ENCODE data around the gene SLC2A4. TPM values are rescaled to one million over a fixed set of nuclear protein-coding genes. Genes with fewer than 3 reads are reported as not detected.
"Not testable (repeated sequence)": the region's sequence is repeated elsewhere in the genome, so short reads cannot be mapped to it uniquely, and the experiment has no call there.

Gene SLC2A4
- total RNA-seq, 1 donor from 2014 or later, result 3.2 TPM

DNA sequence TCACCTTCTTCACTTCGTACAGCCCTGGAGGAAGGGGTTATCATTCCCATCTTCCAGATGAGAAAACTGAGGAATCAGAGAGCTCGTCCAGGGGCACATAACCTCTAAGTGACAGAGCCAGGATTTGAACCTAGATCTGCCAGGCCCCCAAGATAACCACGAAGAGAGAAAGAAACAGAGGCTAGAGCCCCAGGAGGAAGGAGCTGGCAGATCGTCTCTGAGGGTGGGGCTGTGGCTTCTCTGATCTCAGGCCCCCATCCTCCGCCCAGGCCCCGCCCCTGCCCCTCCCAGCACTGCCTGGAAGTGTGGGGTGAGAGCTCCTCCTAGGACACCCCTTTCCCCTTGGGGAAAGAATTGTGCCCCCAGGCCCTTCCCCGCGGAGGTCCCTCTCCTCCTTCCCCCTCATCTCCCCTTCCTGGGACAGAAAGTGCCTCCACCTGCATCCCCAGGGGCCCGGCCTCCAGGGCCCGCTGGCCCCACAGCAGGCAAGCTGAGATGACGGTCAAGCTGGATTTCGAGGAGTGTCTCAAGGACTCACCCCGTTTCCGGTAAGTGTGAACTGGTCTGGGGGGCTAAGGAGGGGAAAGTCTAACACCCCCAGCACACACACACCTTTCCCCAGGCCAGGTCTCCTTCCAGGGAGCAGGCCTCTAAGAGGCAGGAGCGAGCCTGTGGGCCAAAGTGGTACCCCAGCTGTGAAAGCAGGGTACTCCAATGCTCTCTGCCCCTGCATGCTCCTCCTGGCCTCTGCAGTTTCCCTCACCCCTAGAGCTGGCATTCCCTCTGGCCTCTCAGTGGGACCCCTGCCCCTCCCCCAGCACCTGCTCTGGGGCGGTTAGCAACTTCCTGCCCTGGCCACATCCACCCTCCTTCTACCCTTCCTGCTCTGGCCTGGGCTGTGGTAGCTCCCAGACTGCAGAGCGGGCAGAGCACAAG, 55.0 kb downstream of the SLC2A4 start, which contains the start of gene ACAP1:
TSS of gene ACAP1 (plus strand) at position 290 of the 936 bp plus-strand sequence. CDS start at position 496, 206 bp downstream.
- intact Hi-C loops (cut with DNase I), result no loop called here
- Histone ChIP-seq H3K4me3 (peak within 1 kb of the TSS in 1 of 2 donors; percentile 29), H3K27me3 (no peaks in the 10 kb centered on the region), H3K36me3 (no peaks in the 10 kb centered on the region), H3K9me3 (no peaks in the 10 kb centered on the region), H3K4me1 (no peaks in the 10 kb centered on the region), H3K27ac (no peak within 1 kb of the TSS)
- no peak for TF ChIP-seq POLR2AphosphoS5 (IDR thresholded peaks at IDR 0.05; ENCODE audit: insufficient read depth in 1 of 2, low read depth in 1 of 2)
- TF ChIP-seq, protein P1, sequence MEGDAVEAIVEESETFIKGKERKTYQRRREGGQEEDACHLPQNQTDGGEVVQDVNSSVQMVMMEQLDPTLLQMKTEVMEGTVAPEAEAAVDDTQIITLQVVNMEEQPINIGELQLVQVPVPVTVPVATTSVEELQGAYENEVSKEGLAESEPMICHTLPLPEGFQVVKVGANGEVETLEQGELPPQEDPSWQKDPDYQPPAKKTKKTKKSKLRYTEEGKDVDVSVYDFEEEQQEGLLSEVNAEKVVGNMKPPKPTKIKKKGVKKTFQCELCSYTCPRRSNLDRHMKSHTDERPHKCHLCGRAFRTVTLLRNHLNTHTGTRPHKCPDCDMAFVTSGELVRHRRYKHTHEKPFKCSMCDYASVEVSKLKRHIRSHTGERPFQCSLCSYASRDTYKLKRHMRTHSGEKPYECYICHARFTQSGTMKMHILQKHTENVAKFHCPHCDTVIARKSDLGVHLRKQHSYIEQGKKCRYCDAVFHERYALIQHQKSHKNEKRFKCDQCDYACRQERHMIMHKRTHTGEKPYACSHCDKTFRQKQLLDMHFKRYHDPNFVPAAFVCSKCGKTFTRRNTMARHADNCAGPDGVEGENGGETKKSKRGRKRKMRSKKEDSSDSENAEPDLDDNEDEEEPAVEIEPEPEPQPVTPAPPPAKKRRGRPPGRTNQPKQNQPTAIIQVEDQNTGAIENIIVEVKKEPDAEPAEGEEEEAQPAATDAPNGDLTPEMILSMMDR (IDR thresholded peaks at IDR 0.05), result no peak
- TF ChIP-seq POLR2A (IDR thresholded peaks at IDR 0.05), result no peak
- DNase-seq (ENCODE audit: extremely low spot score in 2 of 2), result no peak

DNA sequence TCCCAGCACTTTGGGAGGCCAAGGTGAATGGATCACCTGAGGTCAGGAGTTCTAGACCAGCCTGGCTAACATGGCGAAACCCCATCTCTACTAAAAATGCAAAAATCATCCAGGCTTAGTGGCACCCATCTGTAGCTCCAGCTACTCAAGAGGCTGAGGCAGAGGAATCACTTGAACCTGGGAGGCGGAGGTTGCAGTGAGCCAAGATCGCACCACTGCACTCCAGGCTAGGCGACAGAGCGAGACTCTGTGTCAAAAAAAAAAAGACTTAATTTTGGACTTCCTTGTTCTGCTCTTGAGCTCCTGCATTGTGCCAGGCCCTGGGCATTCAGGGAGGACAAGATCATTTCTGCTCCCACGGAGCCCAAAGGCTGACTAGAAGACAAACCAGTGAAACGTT, 56.1 kb downstream of the SLC2A4 start:
- not testable (repeated sequence) for H3K27me3 ChIP-seq

More for the DNA sequence above, 56.1 kb downstream of the SLC2A4 start:
- DNase-seq (ENCODE audit: extremely low spot score in 2 of 2); H3K4me3 ChIP-seq; H3K27ac ChIP-seq; H3K4me1 ChIP-seq; H3K36me3 ChIP-seq; H3K9me3 ChIP-seq; intact Hi-C loops (cut with DNase I): not testable (repeated sequence)

Small RNAs within 50 kb of the gene (small RNA-seq; reads per million reads assigned to genes)
- gene AC026954.2, result not detected
- not detected for gene RF00019

Other genes with a start within 250 kb of the SLC2A4 start
- gene SLC16A13, start 245.7 kb upstream of the SLC2A4 start, total RNA-seq, result 2.0 TPM
- gene SLC16A11, start 237.6 kb upstream of the SLC2A4 start, total RNA-seq, result not detected
- gene CLEC10A, start 201.5 kb upstream of the SLC2A4 start, total RNA-seq, result 3.7 TPM
- 2.7 TPM for gene ASGR2, start 166.9 kb upstream of the SLC2A4 start, total RNA-seq
- 2.5 TPM for gene ASGR1, start 102.3 kb upstream of the SLC2A4 start, total RNA-seq
- gene DLG4, start 61.9 kb upstream of the SLC2A4 start, total RNA-seq, result 23.3 TPM
- 957 TPM for gene ACADVL, start 61.8 kb upstream of the SLC2A4 start, total RNA-seq
- 53.0 TPM for gene DVL2, start 47.2 kb upstream of the SLC2A4 start, total RNA-seq
- gene PHF23, start 42.3 kb upstream of the SLC2A4 start, total RNA-seq, result 24.8 TPM
- 395 TPM for gene GABARAP, start 39.3 kb upstream of the SLC2A4 start, total RNA-seq
- 64.6 TPM for gene CTDNEP1, start 30.0 kb upstream of the SLC2A4 start, total RNA-seq
- gene ELP5, start 29.5 kb upstream of the SLC2A4 start, total RNA-seq, result 30.9 TPM
- gene CLDN7, start 19.2 kb upstream of the SLC2A4 start, total RNA-seq, result 75.9 TPM
- 0.25 TPM for gene YBX2, start 12.9 kb downstream of the SLC2A4 start, total RNA-seq
- 238 TPM for gene EIF5A, start 25.9 kb downstream of the SLC2A4 start, total RNA-seq
- 51.1 TPM for gene GPS2, start 33.6 kb downstream of the SLC2A4 start, total RNA-seq
- gene NEURL4, start 47.6 kb downstream of the SLC2A4 start, total RNA-seq, result 22.6 TPM
- gene ACAP1, start 54.8 kb downstream of the SLC2A4 start, total RNA-seq, result 7.6 TPM
- 12.5 TPM for gene KCTD11, start 70.4 kb downstream of the SLC2A4 start, total RNA-seq
- gene TMEM95, start 73.4 kb downstream of the SLC2A4 start, total RNA-seq, result not detected
- 10.1 TPM for gene TNK1, start 99.4 kb downstream of the SLC2A4 start, total RNA-seq
- gene PLSCR3, start 112.8 kb downstream of the SLC2A4 start, total RNA-seq, result 37.1 TPM
- 118 TPM for gene TMEM256, start 122.4 kb downstream of the SLC2A4 start, total RNA-seq
- 25.5 TPM for gene NLGN2, start 126.1 kb downstream of the SLC2A4 start, total RNA-seq
- not detected for gene SPEM1, start 138.6 kb downstream of the SLC2A4 start, total RNA-seq
- gene SPEM2, start 143.9 kb downstream of the SLC2A4 start, total RNA-seq, result not detected
- not detected for gene SPEM3, start 147.1 kb downstream of the SLC2A4 start, total RNA-seq
- 9.8 TPM for gene TMEM102, start 153.7 kb downstream of the SLC2A4 start, total RNA-seq
- gene FGF11, start 157.8 kb downstream of the SLC2A4 start, total RNA-seq, result 10.8 TPM
- 5.9 TPM for gene CHRNB1, start 163.3 kb downstream of the SLC2A4 start, total RNA-seq
- 38.1 TPM for gene ZBTB4, start 197.9 kb downstream of the SLC2A4 start, total RNA-seq
- gene SLC35G6, start 199.7 kb downstream of the SLC2A4 start, total RNA-seq, result not detected
- gene POLR2A, start 202.6 kb downstream of the SLC2A4 start, total RNA-seq, result 118 TPM